Stomach (tissue), 4 donors: ENCODE results near the gene MAST3.

Experiments used
- CTCF ChIP-seq, 7 experiments: fragments of 450-650 bp in 4 of 7; fragments of 200-600 bp in 3 of 7; sonication (generic) in 3 of 7; IDR thresholded peaks; one replicate each; pipeline ENCODE4 v1.5.1; 2016 to 2019; ENCODE audit warnings: antibody characterized with exemption in 7 of 7, control low read depth in 2 of 7, mild to moderate bottlenecking in 1 of 7
- POLR2A ChIP-seq, 4 donors: fragments of 450-650 bp; IDR thresholded peaks; one replicate each; pipeline ENCODE4 v1.6.1; 2016; ENCODE audit warnings: antibody characterized with exemption in 4 of 4, control low read depth in 2 of 4, mild to moderate bottlenecking in 1 of 4, moderate library complexity in 1 of 4

GRCh38 chr19:18174983-18175382 lies 77.4 kb downstream of the MAST3 start:
- TF ChIP-seq CTCF (IDR thresholded peaks at IDR 0.05) = no peak
- no peak for TF ChIP-seq POLR2A (IDR thresholded peaks at IDR 0.05)
